HG03378 (cell line): ENCODE data around the gene TCF7.

Experiments
- ATAC-seq: cut with Tn5 transposase; IDR thresholded peaks from one replicate; pipeline ENCODE4 v1.9.1; 2021; ENCODE audit warnings: mild to moderate bottlenecking, moderate library complexity; ENCODE audit not compliant: unreplicated experiment

TCF7 gene

GRCh38 chr5:134175921-134176510 lies 61.5 kb downstream of the TCF7 start:
- ATAC-seq, result no peak

- ATAC-seq, result peak; percentile 41
Measured at GRCh38 chr5:134176511-134177368, 62.3 kb downstream of the TCF7 start, which contains the start of gene SKP1. Gene SKP1 (minus strand): TSS chr5:134176950. CDS start chr5:134174022, 2,928 bp downstream.

GRCh38 chr5:134177369-134178095 lies 63.1 kb downstream of the TCF7 start:
- no peak for ATAC-seq

GRCh38 chr5:134178096-134178419 lies 63.6 kb downstream of the TCF7 start:
- ATAC-seq, result no peak

GRCh38 chr5:134183481-134183880 lies 69.0 kb downstream of the TCF7 start:
- ATAC-seq, result no peak

GRCh38 chr5:134184155-134185135 lies 70.0 kb downstream of the TCF7 start:
- ATAC-seq, result no peak

GRCh38 chr5:134188092-134188491 lies 73.6 kb downstream of the TCF7 start:
- no peak for ATAC-seq

GRCh38 chr5:134189031-134189430 lies 74.5 kb downstream of the TCF7 start:
- no peak for ATAC-seq

GRCh38 chr5:134195666-134196065 lies 81.2 kb downstream of the TCF7 start:
- no peak for ATAC-seq
